GM19351 (cell line): ENCODE results near the gene ALMS1.
A peak's percentile ranks its signal among the peaks of the same experiment; 100 is the strongest.
"Not testable (repeated sequence)": the region's sequence is repeated elsewhere in the genome, so short reads cannot be mapped to it uniquely, and the experiment has no call there.

Source experiments
- ATAC-seq: cut with Tn5 transposase; IDR thresholded peaks from one replicate; pipeline ENCODE4 v1.9.1; 2021; ENCODE audit warnings: mild to moderate bottlenecking, moderate library complexity; ENCODE audit not compliant: unreplicated experiment

ALMS1 gene

GRCh38 chr2:73385504-73386341, at the start of gene ALMS1:
TSS of gene ALMS1 (plus strand) at chr2:73385836. CDS start at chr2:73385869, 33 bp downstream.
- peak; percentile 84 for ATAC-seq

- ATAC-seq, result peak; percentile 54
These were observed 47.8 kb upstream of the ALMS1 start for GRCh38 chr2:73337828-73338227.

- no peak for ATAC-seq
These were observed 46.4 kb upstream of the ALMS1 start for GRCh38 chr2:73339201-73339600.

- ATAC-seq, result no peak
These were observed 44.6 kb upstream of the ALMS1 start for GRCh38 chr2:73341039-73341438.

- no peak for ATAC-seq
These were observed 41.6 kb upstream of the ALMS1 start for GRCh38 chr2:73343992-73344391.

GRCh38 chr2:73344747-73345146, 40.9 kb upstream of the ALMS1 start:
- not testable (repeated sequence) for ATAC-seq

- ATAC-seq, result no peak
These were observed 35.5 kb upstream of the ALMS1 start for GRCh38 chr2:73350035-73350691.

- no peak for ATAC-seq
These were observed 29.5 kb upstream of the ALMS1 start for GRCh38 chr2:73356097-73356496.

- ATAC-seq, result no peak
These were observed 25.5 kb upstream of the ALMS1 start for GRCh38 chr2:73359915-73360697.

GRCh38 chr2:73366060-73366459, 19.6 kb upstream of the ALMS1 start:
- no peak for ATAC-seq

GRCh38 chr2:73368781-73369180, 16.9 kb upstream of the ALMS1 start:
- ATAC-seq, result no peak

- no peak for ATAC-seq
These were observed 15.3 kb upstream of the ALMS1 start for GRCh38 chr2:73370348-73370747.

GRCh38 chr2:73373344-73373743, 12.3 kb upstream of the ALMS1 start:
- no peak for ATAC-seq

- ATAC-seq, result no peak
These were observed 11.4 kb upstream of the ALMS1 start for GRCh38 chr2:73374269-73374668.

- no peak for ATAC-seq
These were observed 9.0 kb upstream of the ALMS1 start for GRCh38 chr2:73376681-73377080.

GRCh38 chr2:73383036-73383435, 2.6 kb upstream of the ALMS1 start:
- ATAC-seq, result no peak

GRCh38 chr2:73385123-73385503, 523 bp upstream of the ALMS1 start:
- ATAC-seq, result no peak

- ATAC-seq, result peak; percentile 16
These were observed 769 bp downstream of the ALMS1 start for GRCh38 chr2:73386342-73386868.

- ATAC-seq, result no peak
These were observed 1.4 kb downstream of the ALMS1 start for GRCh38 chr2:73386894-73387636.

- no peak for ATAC-seq
These were observed 16.9 kb downstream of the ALMS1 start for GRCh38 chr2:73402386-73403103.
